HFF-Myc (cell line): ENCODE results near the gene KCNK7.
A peak's percentile ranks its signal among the peaks of the same experiment; 100 is the strongest.

Experiments
- DNase-seq: peaks from one replicate; pipeline ENCODE4 v3.0.0-alpha.2; 2011; ENCODE audit warnings: low read depth; ENCODE audit errors: extremely low read depth
- H3K4me3 ChIP-seq: replicated peaks from 2 replicates; pipeline ENCODE4 v1.5.1; 2011; ENCODE audit warnings: low read depth, mild to moderate bottlenecking, control low read depth, low read length
- TF ChIP-seq, protein P1 (sequence below): IDR thresholded peaks from 2 replicates; pipeline ENCODE4 v1.5.1; 2012; ENCODE audit warnings: mild to moderate bottlenecking, low read depth, low read length, control low read depth; ENCODE audit errors: missing control alignments

The KCNK7 gene

DNA sequence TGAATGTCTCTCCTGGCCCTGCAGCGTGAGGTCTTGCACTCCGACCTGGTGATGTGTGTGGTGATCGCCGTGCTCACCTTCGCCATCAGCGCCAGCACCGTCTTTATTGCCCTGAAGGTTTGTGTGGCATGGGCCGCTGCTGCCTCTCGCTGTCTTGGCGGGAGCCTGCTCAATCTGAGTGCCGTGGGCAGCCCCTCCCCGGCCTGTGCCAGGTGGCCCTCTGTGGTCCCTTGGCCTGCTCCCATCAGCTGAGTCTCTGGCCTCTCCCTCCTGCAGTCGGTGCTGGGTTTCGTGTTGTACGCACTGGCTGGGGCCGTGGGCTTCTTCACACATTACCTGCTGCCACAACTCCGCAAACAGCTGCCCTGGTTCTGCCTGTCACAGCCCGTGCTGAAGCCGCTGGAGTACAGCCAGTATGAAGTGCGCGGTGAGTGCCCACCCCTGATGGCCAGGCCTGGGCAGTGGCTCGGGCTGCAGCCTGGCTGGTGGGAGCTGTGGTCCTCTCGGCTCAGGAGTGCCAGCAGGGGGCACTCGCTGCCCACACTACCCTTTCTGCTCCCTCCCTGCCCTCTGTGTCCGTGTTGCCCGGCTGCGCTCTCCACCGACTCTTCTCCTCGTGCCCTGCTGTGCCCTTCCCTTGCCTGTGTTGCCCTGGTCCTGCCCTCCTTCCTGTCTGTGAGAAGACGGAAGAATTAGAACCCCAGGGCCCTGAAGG, 30.2 kb upstream of the KCNK7 start:
- H3K4me3 ChIP-seq, result no peak overlapping the region
- no peak for DNase-seq
- TF ChIP-seq, protein P1, sequence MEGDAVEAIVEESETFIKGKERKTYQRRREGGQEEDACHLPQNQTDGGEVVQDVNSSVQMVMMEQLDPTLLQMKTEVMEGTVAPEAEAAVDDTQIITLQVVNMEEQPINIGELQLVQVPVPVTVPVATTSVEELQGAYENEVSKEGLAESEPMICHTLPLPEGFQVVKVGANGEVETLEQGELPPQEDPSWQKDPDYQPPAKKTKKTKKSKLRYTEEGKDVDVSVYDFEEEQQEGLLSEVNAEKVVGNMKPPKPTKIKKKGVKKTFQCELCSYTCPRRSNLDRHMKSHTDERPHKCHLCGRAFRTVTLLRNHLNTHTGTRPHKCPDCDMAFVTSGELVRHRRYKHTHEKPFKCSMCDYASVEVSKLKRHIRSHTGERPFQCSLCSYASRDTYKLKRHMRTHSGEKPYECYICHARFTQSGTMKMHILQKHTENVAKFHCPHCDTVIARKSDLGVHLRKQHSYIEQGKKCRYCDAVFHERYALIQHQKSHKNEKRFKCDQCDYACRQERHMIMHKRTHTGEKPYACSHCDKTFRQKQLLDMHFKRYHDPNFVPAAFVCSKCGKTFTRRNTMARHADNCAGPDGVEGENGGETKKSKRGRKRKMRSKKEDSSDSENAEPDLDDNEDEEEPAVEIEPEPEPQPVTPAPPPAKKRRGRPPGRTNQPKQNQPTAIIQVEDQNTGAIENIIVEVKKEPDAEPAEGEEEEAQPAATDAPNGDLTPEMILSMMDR, result peak; percentile 47

DNA sequence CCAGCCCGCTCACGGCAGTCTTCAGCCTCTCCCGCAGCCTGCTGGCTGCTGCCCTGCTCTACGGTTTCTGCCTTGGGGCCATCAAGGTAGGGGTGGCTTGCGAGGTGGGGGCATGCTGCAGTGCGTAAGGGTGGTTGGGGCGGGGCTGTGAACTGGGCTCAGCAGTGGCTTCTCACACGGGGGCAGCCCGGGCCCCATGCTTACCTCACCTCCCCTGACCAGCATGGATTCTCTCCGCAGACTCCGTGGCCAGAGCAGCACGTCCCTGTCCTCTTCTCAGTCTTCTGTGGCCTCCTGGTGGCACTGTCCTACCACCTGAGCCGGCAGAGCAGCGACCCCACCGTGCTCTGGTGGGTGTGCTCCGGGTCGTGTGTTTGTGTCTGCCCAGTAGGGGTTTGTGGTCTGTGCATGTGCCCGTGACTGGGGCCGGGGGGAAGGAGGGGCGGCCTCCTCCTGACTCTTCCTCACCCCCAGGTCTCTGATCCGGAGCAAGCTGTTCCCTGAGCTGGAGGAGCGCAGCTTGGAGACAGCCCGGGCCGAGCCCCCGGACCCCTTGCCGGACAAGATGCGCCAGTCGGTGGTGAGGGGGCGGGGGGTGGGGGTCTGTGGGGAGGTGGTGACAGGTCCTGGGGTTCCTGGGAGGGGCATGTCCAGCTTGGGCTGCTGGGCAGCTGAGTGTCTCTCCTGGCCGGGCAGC, 29.5 kb upstream of the KCNK7 start:
- DNase-seq, result no peak
- H3K4me3 ChIP-seq, result no peak overlapping the region

DNA sequence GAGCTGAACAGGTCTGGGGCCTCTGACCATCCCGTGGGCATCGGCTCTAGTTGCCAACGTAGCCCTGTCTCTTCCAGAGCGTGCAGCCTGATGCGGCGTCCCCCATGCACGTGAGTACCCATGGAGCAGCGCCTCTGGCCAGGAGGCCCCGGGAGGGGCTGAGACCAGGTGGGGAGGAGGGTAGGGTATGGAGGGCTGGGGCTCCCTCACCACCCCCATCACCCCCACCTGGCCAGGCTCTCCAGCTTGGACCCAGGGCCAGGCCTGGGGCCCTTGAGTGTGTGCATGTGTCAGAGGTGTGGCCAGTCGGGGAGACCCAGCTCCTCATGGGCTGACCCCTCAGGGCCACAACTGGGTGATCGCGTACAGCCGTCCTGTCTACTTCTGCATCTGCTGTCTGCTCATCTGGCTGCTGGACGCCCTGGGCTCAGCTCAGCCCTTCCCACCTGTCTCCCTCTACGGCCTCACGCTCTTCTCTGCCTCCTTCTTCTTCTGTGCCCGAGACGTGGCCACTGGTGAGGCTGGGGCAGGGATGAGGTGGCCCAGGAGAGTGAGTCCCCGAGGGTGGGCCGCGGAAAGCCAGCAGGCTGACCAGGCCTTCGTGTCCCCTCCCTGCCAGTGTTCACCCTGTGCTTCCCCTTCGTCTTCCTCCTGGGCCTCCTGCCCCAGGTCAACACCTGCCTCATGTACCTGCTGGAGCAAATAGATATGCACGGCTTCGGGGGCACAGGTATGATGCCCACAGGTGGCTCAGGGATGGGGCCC, 28.4 kb upstream of the KCNK7 start:
- no peak for DNase-seq
- TF ChIP-seq, protein P1, result no peak
- H3K4me3 ChIP-seq, result no peak overlapping the region

More for the DNA sequence above, 29.5 kb upstream of the KCNK7 start:
- TF ChIP-seq, protein P1, result no peak

DNA sequence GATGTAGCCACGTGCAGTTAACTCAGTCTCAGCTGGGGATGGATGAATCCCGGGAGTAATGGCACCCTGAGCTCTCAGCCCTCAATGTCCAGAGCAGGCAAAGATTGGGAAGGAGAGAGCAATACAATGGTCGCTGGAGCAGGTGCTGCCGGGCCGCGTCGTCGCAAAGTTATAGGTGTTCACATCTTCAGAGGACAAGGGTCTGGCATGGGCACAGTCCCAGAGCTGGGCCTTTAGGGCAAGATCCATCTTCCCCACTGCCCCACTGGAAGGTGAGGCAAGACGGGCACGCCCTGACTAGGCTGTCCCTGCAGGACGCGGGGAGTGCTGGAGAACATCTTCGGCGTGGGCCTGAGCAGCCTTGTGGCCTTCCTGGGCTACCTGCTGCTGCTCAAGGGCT, 27.6 kb upstream of the KCNK7 start:
- H3K4me3 ChIP-seq, result no peak overlapping the region
- TF ChIP-seq, protein P1, result no peak
- no peak for DNase-seq

DNA sequence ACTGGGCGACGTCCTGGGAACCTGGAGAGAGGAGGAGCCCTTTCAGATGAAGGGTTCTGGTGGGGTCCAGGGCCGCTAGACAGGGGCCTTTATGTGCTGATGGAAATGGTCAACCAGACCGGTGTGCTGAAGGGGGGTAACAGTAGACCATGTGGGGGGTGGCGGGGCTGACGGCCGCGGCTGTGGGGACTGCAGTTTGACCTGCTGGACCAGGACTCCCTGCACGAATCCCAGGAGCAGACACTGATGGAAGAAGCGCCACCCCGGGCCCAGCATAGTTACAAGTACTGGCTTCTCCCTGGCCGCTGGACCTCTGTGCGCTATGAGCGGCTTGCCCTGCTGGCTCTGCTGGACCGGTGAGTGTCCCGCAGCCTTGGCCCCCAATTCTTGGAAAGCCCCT, 26.4 kb upstream of the KCNK7 start:
- no peak for DNase-seq
- TF ChIP-seq, protein P1, result no peak

DNA sequence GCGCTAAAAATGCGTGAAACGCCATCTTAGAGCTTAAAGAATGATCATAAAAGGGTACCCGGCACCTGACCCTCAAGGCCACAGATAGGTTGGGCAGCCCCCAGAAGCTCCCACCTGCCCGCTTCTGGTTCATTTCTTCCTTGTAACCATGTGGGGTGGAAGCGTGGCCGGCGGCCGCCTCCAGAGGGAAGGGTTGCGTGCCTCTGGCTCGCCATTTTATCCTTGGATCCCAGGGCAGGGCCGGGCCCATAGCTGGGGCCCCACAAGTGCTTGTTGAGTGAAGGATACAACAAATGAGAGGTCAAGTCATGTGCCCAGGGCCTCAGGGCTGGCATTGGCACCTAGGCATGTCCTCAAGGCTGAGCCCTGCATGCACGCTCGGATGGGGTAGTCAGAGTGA, 25.9 kb upstream of the KCNK7 start:
- no peak overlapping the region for H3K4me3 ChIP-seq
- TF ChIP-seq, protein P1, result no peak
- DNase-seq, result no peak

More for the DNA sequence above, 26.4 kb upstream of the KCNK7 start:
- no peak overlapping the region for H3K4me3 ChIP-seq
